WTC11 (cell line): Measurements from ENCODE around the gene MAML3. TPM values are rescaled to one million over a fixed set of nuclear protein-coding genes. Genes with fewer than 3 reads are reported as not detected.

Source experiments
- ATAC-seq: fragments of 200-7000 bp; cut with Tn5 transposase; 2 replicates; pipeline ENCODE4 v1.10.0; 2021; ENCODE audit warnings: mild to moderate bottlenecking, moderate library complexity
- CTCF ChIA-PET: fragments of 300-600 bp; sonication (Branson Sonifier 250); formaldehyde crosslinking; loops from one replicate; lab custom pipeline; 2021; ENCODE audit warnings: antibody characterized with exemption; lab: Charles Lee
- POLR2A ChIA-PET: fragments of 350-600 bp; sonication (Branson Sonifier 250); formaldehyde crosslinking; loops from one replicate; lab custom pipeline; 2021; ENCODE audit warnings: antibody characterized with exemption; lab: Charles Lee
- DNase-seq: peaks from one replicate; pipeline ENCODE4 v3.0.0; 2021; ENCODE audit warnings: low spot score
- H3K27ac Mint-ChIP-seq: 2 replicates; pipeline ENCODE4 v1.8.0; 2021; ENCODE audit warnings: mixed read lengths
- H3K27me3 Mint-ChIP-seq: 2 replicates; pipeline ENCODE4 v1.8.0; 2021; ENCODE audit warnings: low read depth, mild to moderate bottlenecking, moderate library complexity, mixed read lengths
- H3K36me3 Mint-ChIP-seq: 2 replicates; pipeline ENCODE4 v1.8.0; 2021; ENCODE audit warnings: mixed read lengths
- H3K4me1 Mint-ChIP-seq: 2 replicates; pipeline ENCODE4 v1.8.0; 2022; ENCODE audit warnings: mixed read lengths
- H3K4me3 Mint-ChIP-seq: 2 replicates; pipeline ENCODE4 v1.8.0; 2021; ENCODE audit warnings: mild to moderate bottlenecking, moderate library complexity, mixed read lengths
- H3K9me3 Mint-ChIP-seq: 2 replicates; pipeline ENCODE4 v1.8.0; 2021; ENCODE audit warnings: mixed read lengths
- ATF6 ChIP-seq: sonication (generic); formaldehyde crosslinking; IDR thresholded peaks from 2 replicates; pipeline ENCODE4 v1.8.1; 2023; ENCODE audit warnings: mild to moderate bottlenecking, missing genetic modification reagents
- CDX4 ChIP-seq: fragments of 250-450 bp; sonication (Bioruptor Pico); IDR thresholded peaks from 2 replicates; pipeline ENCODE4 v1.9.0; 2021; ENCODE audit warnings: moderate library complexity, mild to moderate bottlenecking, inconsistent platforms, borderline replicate concordance
- CREB1 ChIP-seq: sonication (generic); formaldehyde crosslinking; IDR thresholded peaks from 2 replicates; pipeline ENCODE4 v1.8.0; 2023; ENCODE audit warnings: mild to moderate bottlenecking, missing genetic modification reagents
- FOXJ3 ChIP-seq: sonication (generic); formaldehyde crosslinking; IDR thresholded peaks from 2 replicates; pipeline ENCODE4 v1.9.0; 2021; ENCODE audit warnings: missing genetic modification reagents, mild to moderate bottlenecking, borderline replicate concordance
- GRHL2 ChIP-seq: fragments of 250-450 bp; sonication (Bioruptor Pico); IDR thresholded peaks from 2 replicates; pipeline ENCODE4 v1.8.0; 2022; ENCODE audit warnings: mild to moderate bottlenecking, moderate library complexity; ENCODE audit not compliant: insufficient replicate concordance, severe bottlenecking
- HMGXB4 ChIP-seq: sonication (generic); formaldehyde crosslinking; IDR thresholded peaks from 2 replicates; pipeline ENCODE4 v1.8.1; 2023; ENCODE audit warnings: mild to moderate bottlenecking, moderate library complexity, missing genetic modification reagents
- JAZF1 ChIP-seq: fragments of 250-450 bp; sonication (Bioruptor Pico); IDR thresholded peaks from 2 replicates; pipeline ENCODE4 v1.9.0; 2021; ENCODE audit warnings: moderate library complexity, mild to moderate bottlenecking, inconsistent platforms
- MAX ChIP-seq: sonication (generic); formaldehyde crosslinking; IDR thresholded peaks from 2 replicates; pipeline ENCODE4 v1.8.0; 2022; ENCODE audit warnings: mild to moderate bottlenecking, missing genetic modification reagents
- NR2C2 ChIP-seq: sonication (generic); formaldehyde crosslinking; IDR thresholded peaks from 2 replicates; pipeline ENCODE4 v1.8.0; 2022; ENCODE audit warnings: mild to moderate bottlenecking, missing genetic modification reagents
- RELA ChIP-seq: sonication (generic); formaldehyde crosslinking; IDR thresholded peaks from 2 replicates; pipeline ENCODE4 v1.8.1; 2022; ENCODE audit warnings: missing genetic modification reagents, mild to moderate bottlenecking, borderline replicate concordance
- SOX15 ChIP-seq: fragments of 250-450 bp; sonication (Bioruptor Pico); IDR thresholded peaks from 2 replicates; pipeline ENCODE4 v1.9.0; 2021; ENCODE audit warnings: mild to moderate bottlenecking
- SP1 ChIP-seq: sonication (generic); formaldehyde crosslinking; conservative IDR thresholded peaks from 2 replicates; pipeline ENCODE4 v1.8.1; 2022; ENCODE audit warnings: missing genetic modification reagents
- TEAD1 ChIP-seq: sonication (generic); formaldehyde crosslinking; IDR thresholded peaks from 2 replicates; pipeline ENCODE4 v1.8.0; 2022; ENCODE audit warnings: mild to moderate bottlenecking, missing genetic modification reagents
- TEAD4 ChIP-seq: sonication (generic); formaldehyde crosslinking; IDR thresholded peaks from 2 replicates; pipeline ENCODE4 v1.8.0; 2022; ENCODE audit warnings: mild to moderate bottlenecking, missing genetic modification reagents
- USF2 ChIP-seq: sonication (generic); formaldehyde crosslinking; IDR thresholded peaks from 2 replicates; pipeline ENCODE4 v1.8.1; 2023; ENCODE audit warnings: mild to moderate bottlenecking, missing genetic modification reagents, moderate library complexity
- ZNF671 ChIP-seq: fragments of 250-450 bp; sonication (Bioruptor Pico); IDR thresholded peaks from 2 replicates; pipeline ENCODE4 v1.8.0; 2021; ENCODE audit warnings: mild to moderate bottlenecking
- ZSCAN18 ChIP-seq: fragments of 250-450 bp; sonication (Bioruptor Pico); IDR thresholded peaks from 2 replicates; pipeline ENCODE4 v2.1.2; 2022; ENCODE audit warnings: mild to moderate bottlenecking, moderate library complexity
- total RNA-seq: library from RNA; stranded (reverse); gene quantifications from 3 replicates; pipeline ENCODE4 v1.2.3, GENCODE V29; 2021
- TF ChIP-seq, protein P1 (sequence below): sonication (generic); formaldehyde crosslinking; IDR thresholded peaks from 2 replicates; pipeline ENCODE4 v1.8.1; 2022; ENCODE audit warnings: mild to moderate bottlenecking, moderate library complexity, missing genetic modification reagents
- TF ChIP-seq, protein P2 (sequence below): sonication (generic); formaldehyde crosslinking; IDR thresholded peaks from 2 replicates; pipeline ENCODE4 v1.8.0; 2022; ENCODE audit warnings: mild to moderate bottlenecking, missing genetic modification reagents
- TF ChIP-seq, protein P3 (sequence below): sonication (generic); formaldehyde crosslinking; IDR thresholded peaks from 2 replicates; pipeline ENCODE4 v1.8.1; 2022; ENCODE audit warnings: low read depth, mild to moderate bottlenecking, moderate library complexity, missing genetic modification reagents, borderline replicate concordance
- TF ChIP-seq, protein P4 (sequence below): fragments of 250-450 bp; sonication (Bioruptor Pico); conservative IDR thresholded peaks from 2 replicates; pipeline ENCODE4 v1.9.0; 2021; ENCODE audit warnings: mild to moderate bottlenecking

Gene MAML3
- total RNA-seq, 1 experiment from 2014 or later = 7.4 TPM

GRCh38 chr4:139721789-139722188, 432.2 kb downstream of the MAML3 start:
- no peak for DNase-seq
- CTCF ChIA-PET = no interaction called here
- Mint-ChIP-seq H3K4me1 (peaks cover 3% of the 10 kb centered on the region), H3K9me3 (no peaks in the 10 kb centered on the region), H3K36me3 (peaks cover 4% of the 10 kb centered on the region; the same call in 1 of the 2 replicates), H3K4me3 (no peak overlapping the region), H3K27ac (no peak overlapping the region), H3K27me3 (peaks cover 20% of the 10 kb centered on the region)
- no peak for ATAC-seq
- POLR2A ChIA-PET = no interaction called here
- TF ChIP-seq ZSCAN18 (CRISPR knock-in tag) = no peak
- TF ChIP-seq GRHL2 (CRISPR knock-in tag) = no peak
- no peak for TF ChIP-seq USF2 (CRISPR knock-in tag)
- no peak for TF ChIP-seq NR2C2 (CRISPR knock-in tag)
- no peak for TF ChIP-seq ATF6
- TF ChIP-seq HMGXB4 (CRISPR knock-in tag) = no peak
- TF ChIP-seq CREB1 = no peak
- TF ChIP-seq, protein P1, sequence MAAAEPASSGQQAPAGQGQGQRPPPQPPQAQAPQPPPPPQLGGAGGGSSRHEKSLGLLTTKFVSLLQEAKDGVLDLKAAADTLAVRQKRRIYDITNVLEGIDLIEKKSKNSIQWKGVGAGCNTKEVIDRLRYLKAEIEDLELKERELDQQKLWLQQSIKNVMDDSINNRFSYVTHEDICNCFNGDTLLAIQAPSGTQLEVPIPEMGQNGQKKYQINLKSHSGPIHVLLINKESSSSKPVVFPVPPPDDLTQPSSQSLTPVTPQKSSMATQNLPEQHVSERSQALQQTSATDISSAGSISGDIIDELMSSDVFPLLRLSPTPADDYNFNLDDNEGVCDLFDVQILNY (CRISPR knock-in tag) = no peak
- no peak for TF ChIP-seq RELA (CRISPR knock-in tag)
- no peak for TF ChIP-seq CDX4
- no peak for TF ChIP-seq TEAD1 (CRISPR knock-in tag)
- TF ChIP-seq, protein P2, sequence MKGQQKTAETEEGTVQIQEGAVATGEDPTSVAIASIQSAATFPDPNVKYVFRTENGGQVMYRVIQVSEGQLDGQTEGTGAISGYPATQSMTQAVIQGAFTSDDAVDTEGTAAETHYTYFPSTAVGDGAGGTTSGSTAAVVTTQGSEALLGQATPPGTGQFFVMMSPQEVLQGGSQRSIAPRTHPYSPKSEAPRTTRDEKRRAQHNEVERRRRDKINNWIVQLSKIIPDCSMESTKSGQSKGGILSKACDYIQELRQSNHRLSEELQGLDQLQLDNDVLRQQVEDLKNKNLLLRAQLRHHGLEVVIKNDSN (CRISPR knock-in tag) = no peak
- TF ChIP-seq ZNF671 = no peak

- peaks cover 30% of the 10 kb centered on the region for H3K27me3 Mint-ChIP-seq
- H3K9me3 Mint-ChIP-seq = no peaks in the 10 kb centered on the region
- H3K4me1 Mint-ChIP-seq = no peaks in the 10 kb centered on the region
- CTCF ChIA-PET = no interaction called here
- no peak overlapping the region for H3K27ac Mint-ChIP-seq
- H3K36me3 Mint-ChIP-seq = peaks cover 4% of the 10 kb centered on the region; the same call in 1 of the 2 replicates
- POLR2A ChIA-PET = no interaction called here
- H3K4me3 Mint-ChIP-seq = no peak overlapping the region
- ATAC-seq = no peak
- DNase-seq = no peak
- TF ChIP-seq, protein P3, sequence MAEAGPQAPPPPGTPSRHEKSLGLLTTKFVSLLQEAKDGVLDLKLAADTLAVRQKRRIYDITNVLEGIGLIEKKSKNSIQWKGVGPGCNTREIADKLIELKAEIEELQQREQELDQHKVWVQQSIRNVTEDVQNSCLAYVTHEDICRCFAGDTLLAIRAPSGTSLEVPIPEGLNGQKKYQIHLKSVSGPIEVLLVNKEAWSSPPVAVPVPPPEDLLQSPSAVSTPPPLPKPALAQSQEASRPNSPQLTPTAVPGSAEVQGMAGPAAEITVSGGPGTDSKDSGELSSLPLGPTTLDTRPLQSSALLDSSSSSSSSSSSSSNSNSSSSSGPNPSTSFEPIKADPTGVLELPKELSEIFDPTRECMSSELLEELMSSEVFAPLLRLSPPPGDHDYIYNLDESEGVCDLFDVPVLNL (CRISPR knock-in tag) = no peak
- TF ChIP-seq NR2C2 (CRISPR knock-in tag) (no peak), SP1 (CRISPR knock-in tag) (no peak), FOXJ3 (no peak), TEAD4 (CRISPR knock-in tag) (no peak), JAZF1 (CRISPR knock-in tag) (no peak), SOX15 (CRISPR knock-in tag) (no peak), MAX (no peak)
- TF ChIP-seq, protein P4, sequence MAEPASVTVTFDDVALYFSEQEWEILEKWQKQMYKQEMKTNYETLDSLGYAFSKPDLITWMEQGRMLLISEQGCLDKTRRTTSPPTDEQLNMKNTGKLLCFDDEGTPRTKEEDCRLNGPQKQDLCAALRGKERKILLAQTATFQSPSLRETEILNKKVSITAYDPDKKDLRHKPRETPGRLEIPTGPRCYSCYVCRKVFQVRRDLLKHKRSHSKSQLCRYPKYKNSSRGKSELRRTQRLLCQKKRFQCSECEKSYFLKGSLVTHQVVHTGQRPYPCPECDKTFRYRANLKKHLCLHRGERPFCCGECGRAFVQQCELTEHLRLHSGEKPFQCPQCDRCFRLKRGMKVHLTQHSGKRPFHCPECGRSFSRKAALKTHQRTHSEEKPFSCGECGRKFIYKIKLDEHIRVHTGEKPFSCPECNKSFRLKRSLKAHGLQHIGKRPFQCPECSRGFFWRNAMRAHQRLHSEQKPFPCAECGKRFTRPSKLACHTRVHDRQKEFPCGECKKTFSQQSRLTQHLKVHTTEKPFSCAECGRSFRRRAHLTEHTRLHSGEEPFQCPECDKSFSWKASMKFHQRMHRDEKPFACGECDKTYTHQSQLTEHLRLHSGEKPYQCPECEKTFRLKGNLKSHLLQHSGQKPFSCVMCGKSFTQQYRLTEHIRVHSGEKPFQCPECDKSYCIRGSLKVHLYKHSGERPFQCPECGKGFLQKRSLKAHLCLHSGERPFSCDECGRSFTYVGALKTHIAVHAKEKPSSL (CRISPR knock-in tag) = no peak
- TF ChIP-seq, protein P2 (CRISPR knock-in tag) = no peak
Measured at GRCh38 chr4:139720806-139721205, 433.2 kb downstream of the MAML3 start.
